ENCODE measurements around the gene ANKRD12. TPM values are rescaled to one million over a fixed set of nuclear protein-coding genes. Genes with fewer than 3 reads are reported as not detected.

ANKRD12 gene
- total and polyA plus RNA-seq, 10 of the 15 experiments (the other 5 are each of a cell fraction or from before 2014, with no cell fraction given), result 5.9 to 45.7 (median 20.2) TPM

GRCh38 chr18:9106800-9107584 lies 29.6 kb upstream of the ANKRD12 start:
- peak overlapping the region; percentile 13; the same call in 1 of the 2 replicates for H3K27ac ChIP-seq (ENCODE audit: control insufficient read depth, insufficient read depth)
- H3K4me1 ChIP-seq (ENCODE audit: control insufficient read depth, insufficient read depth, low read length), result peaks cover 2% of the 10 kb centered on the region
- H4K20me1 ChIP-seq (ENCODE audit: control insufficient read depth, insufficient read depth), result no peaks in the 10 kb centered on the region; the same call in 1 of the 2 replicates
- RAD21 ChIA-PET (ENCODE audit: unreplicated experiment), result interaction anchor here (1.1 to 6.5 kb wide), 2 partner anchors 24 to 32 kb away, joined by 3 to 73 read pairs; partner anchors contain the start of gene ANKRD12
- CTCF ChIA-PET, result interaction anchor here (1.2 to 6.2 kb wide), 4 partner anchors 24 to 40 kb away, joined by 3 to 95 read pairs (median 10); partner anchors contain the start of gene ANKRD12
- H3K27me3 ChIP-seq (replicated peaks in 1 of 2; ENCODE audit: control insufficient read depth in 2 of 2, insufficient read depth in 2 of 2, low read length in 1 of 2), result no peaks in the 10 kb centered on the region
- no peak for DNase-seq (ENCODE audit: low read depth, low spot score)
- H3K9me3 ChIP-seq (replicated peaks; ENCODE audit: control insufficient read depth, insufficient read depth, low read length), result no peaks in the 10 kb centered on the region; the same call in 2 of the 3 replicates
- peaks cover 0 to 11% of the 10 kb centered on the region in 2 experiments; a peak in 2 of 4 replicates for H3K36me3 ChIP-seq (ENCODE audit: control insufficient read depth in 2 of 2, insufficient read depth in 2 of 2, low read length in 1 of 2)
- SMC1A ChIA-PET (ENCODE audit: uncharacterized antibody, unreplicated experiment), result interaction anchor here (0.7 to 8.8 kb wide), 10 partner anchors 8 to 40 kb away, joined by 3 to 137 read pairs (median 17); partner anchors contain the start of gene ANKRD12
- H2AFZ ChIP-seq (ENCODE audit: control insufficient read depth, low read depth, low read length), result no peak overlapping the region
- WGBS (ENCODE audit: insufficient coverage, insufficient replicate concordance, low lambda C conversion rate, missing lambda C conversion rate), result 25% methylated on average over 4 of the region's 4 CpGs
- H3K4me2 ChIP-seq (ENCODE audit: control insufficient read depth, insufficient read depth), result peak overlapping the region; percentile 95
- H3K4me3 ChIP-seq, result peak overlapping the region; percentile 87
- intact Hi-C loops (cut with micrococcal nuclease; ENCODE audit: unreplicated experiment), result no loop called here
- no peak for FAIRE-seq
- no peak for ATAC-seq
- peak overlapping the region; percentile 43 for H3K9ac ChIP-seq (ENCODE audit: control insufficient read depth, insufficient read depth, low read length)
- H3K79me2 ChIP-seq (ENCODE audit: control insufficient read depth, insufficient read depth, low read length), result peaks cover 98% of the 10 kb centered on the region
- in situ Hi-C loops (cut with MboI), result no loop called here
- no peak for TF ChIP-seq RB1 (IDR thresholded peaks at IDR 0.05; ENCODE audit: borderline replicate concordance)
- TF ChIP-seq STAT3 (IDR thresholded peaks at IDR 0.05; ENCODE audit: low read depth, low read length), result no peak
- no peak for TF ChIP-seq ZNF274 (IDR thresholded peaks at IDR 0.05; ENCODE audit: insufficient read depth, insufficient read length)
- TF ChIP-seq PKNOX1 (IDR thresholded peaks at IDR 0.05), result peak; percentile 67
- no peak for TF ChIP-seq USF1 (IDR thresholded peaks at IDR 0.05; ENCODE audit: borderline replicate concordance, extremely low read length, insufficient read depth, low read depth, low read length)
- TF ChIP-seq RUNX3 (IDR thresholded peaks at IDR 0.05; ENCODE audit: low read length), result no peak
- no peak for TF ChIP-seq E4F1 (IDR thresholded peaks at IDR 0.05; ENCODE audit: borderline replicate concordance, partially characterized antibody)
- POLR2A ChIA-PET, result interaction anchor here (1.1 to 6.1 kb wide), 3 partner anchors 9 to 33 kb away, joined by 3 to 85 read pairs (median 42); partner anchors contain the start of gene ANKRD12
- BruUV-seq (replicated peaks), result no TSS peak

Data from GM12878 (cell line).